C1 segment of cervical spinal cord (tissue), 14 donors: ENCODE measurements around the gene BOD1L1.

Experiments used
- DNase-seq, 14 donors: peaks; one replicate each; lab custom pipeline; 2025; lab: John Stamatoyannopoulos, UW

BOD1L1 gene

GRCh38 chr4:13525606-13526281 is 101.8 kb downstream of the BOD1L1 start:
- no peak for DNase-seq

- DNase-seq: no peak
Observed at GRCh38 chr4:13524504-13525243, 102.9 kb downstream of the BOD1L1 start.

- no peak for DNase-seq
Observed at GRCh38 chr4:13523591-13524503, 103.7 kb downstream of the BOD1L1 start.

GRCh38 chr4:13523105-13523477 is 104.4 kb downstream of the BOD1L1 start:
- DNase-seq: no peak

- DNase-seq: no peak
Observed at GRCh38 chr4:13522282-13523104, 105.0 kb downstream of the BOD1L1 start.

- no peak for DNase-seq
Observed at GRCh38 chr4:13521047-13521446, 106.5 kb downstream of the BOD1L1 start.
